Progenitor cell of endocrine pancreas (in vitro differentiated cells): ENCODE data around the gene ZNF280B. TPM values are rescaled to one million over a fixed set of nuclear protein-coding genes. Genes with fewer than 3 reads are reported as not detected.

ENCODE experiments used
- DNase-seq: peaks from one replicate; pipeline ENCODE4 v3.0.0; 2021; ENCODE audit warnings: low spot score; ENCODE audit not compliant: unreplicated experiment
- H3K27ac Mint-ChIP-seq: 2 replicates; pipeline ENCODE4 v1.8.0; 2021; ENCODE audit warnings: mild to moderate bottlenecking, moderate library complexity, mixed read lengths
- H3K27me3 Mint-ChIP-seq: 2 replicates; pipeline ENCODE4 v1.8.0; 2021; ENCODE audit warnings: mixed read lengths
- H3K36me3 Mint-ChIP-seq: 2 replicates; pipeline ENCODE4 v1.8.0; 2022; ENCODE audit warnings: mixed read lengths; ENCODE audit not compliant: insufficient read depth
- H3K4me1 Mint-ChIP-seq: 2 replicates; pipeline ENCODE4 v1.8.0; 2021; ENCODE audit warnings: low read depth, mixed read lengths
- H3K4me3 Mint-ChIP-seq: 2 replicates; pipeline ENCODE4 v1.8.0; 2021; ENCODE audit warnings: low read depth, mild to moderate bottlenecking, moderate library complexity, mixed read lengths
- H3K9me3 Mint-ChIP-seq: 2 replicates; pipeline ENCODE4 v1.8.0; 2021; ENCODE audit warnings: low read depth, mixed read lengths
- CTCF ChIP-seq: fragments of 200-600 bp; sonication (generic); IDR thresholded peaks from one replicate; pipeline ENCODE4 v1.5.0; 2021; ENCODE audit warnings: antibody characterized with exemption, mild to moderate bottlenecking; ENCODE audit not compliant: unreplicated experiment
- total RNA-seq: library from RNA; stranded (reverse); gene quantifications from 2 replicates; pipeline ENCODE4 v1.2.1, GENCODE V29; 2021

The ZNF280B gene
- total RNA-seq, 1 donor from 2014 or later: 7.0 TPM

- Mint-ChIP-seq H3K27me3 (peaks cover 49% of the 10 kb centered on the region), H3K36me3 (no peaks in the 10 kb centered on the region), H3K27ac (no peak overlapping the region), H3K4me3 (no peak overlapping the region), H3K4me1 (no peaks in the 10 kb centered on the region), H3K9me3 (peaks cover 10% of the 10 kb centered on the region)
- no peak for DNase-seq
- no peak for TF ChIP-seq CTCF
Measured at GRCh38 chr22:22467112-22467511, 41.4 kb downstream of the ZNF280B start.

- peaks cover 10% of the 10 kb centered on the region for H3K9me3 Mint-ChIP-seq
- no peaks in the 10 kb centered on the region for H3K36me3 Mint-ChIP-seq
- DNase-seq: no peak
- H3K27ac Mint-ChIP-seq: no peak overlapping the region
- H3K4me1 Mint-ChIP-seq: no peaks in the 10 kb centered on the region
- peaks cover 57% of the 10 kb centered on the region for H3K27me3 Mint-ChIP-seq
- H3K4me3 Mint-ChIP-seq: no peak overlapping the region
- no peak for TF ChIP-seq CTCF
Measured at GRCh38 chr22:22465782-22466181, 42.8 kb downstream of the ZNF280B start.

GRCh38 chr22:22465094-22465602 lies 43.4 kb downstream of the ZNF280B start:
- DNase-seq: no peak
- TF ChIP-seq CTCF: no peak
- Mint-ChIP-seq H3K36me3 (no peaks in the 10 kb centered on the region), H3K9me3 (peaks cover 14% of the 10 kb centered on the region), H3K4me1 (no peaks in the 10 kb centered on the region), H3K27ac (no peak overlapping the region), H3K27me3 (peaks cover 61% of the 10 kb centered on the region), H3K4me3 (no peak overlapping the region)

- peaks cover 61% of the 10 kb centered on the region for H3K27me3 Mint-ChIP-seq
- H3K36me3 Mint-ChIP-seq: no peaks in the 10 kb centered on the region
- TF ChIP-seq CTCF: no peak
- H3K4me1 Mint-ChIP-seq: no peaks in the 10 kb centered on the region
- H3K9me3 Mint-ChIP-seq: peaks cover 9% of the 10 kb centered on the region
- no peak overlapping the region for H3K4me3 Mint-ChIP-seq
- no peak overlapping the region for H3K27ac Mint-ChIP-seq
- DNase-seq: no peak
Measured at GRCh38 chr22:22464541-22465054, 43.9 kb downstream of the ZNF280B start.

- Mint-ChIP-seq H3K36me3 (peaks cover under 1% of the 10 kb centered on the region), H3K4me1 (no peaks in the 10 kb centered on the region), H3K9me3 (peaks cover 12% of the 10 kb centered on the region), H3K27ac (no peak overlapping the region), H3K27me3 (peaks cover 62% of the 10 kb centered on the region), H3K4me3 (no peak overlapping the region)
- peak; percentile 58 for DNase-seq
- peak; percentile 87 for TF ChIP-seq CTCF
Measured at GRCh38 chr22:22463855-22464540, 44.5 kb downstream of the ZNF280B start.
